ENCODE data around the gene EZH1.

GRCh38 chr17:42694524-42694923 is 50.3 kb downstream of the EZH1 start:
- TF ChIP-seq, protein P1, sequence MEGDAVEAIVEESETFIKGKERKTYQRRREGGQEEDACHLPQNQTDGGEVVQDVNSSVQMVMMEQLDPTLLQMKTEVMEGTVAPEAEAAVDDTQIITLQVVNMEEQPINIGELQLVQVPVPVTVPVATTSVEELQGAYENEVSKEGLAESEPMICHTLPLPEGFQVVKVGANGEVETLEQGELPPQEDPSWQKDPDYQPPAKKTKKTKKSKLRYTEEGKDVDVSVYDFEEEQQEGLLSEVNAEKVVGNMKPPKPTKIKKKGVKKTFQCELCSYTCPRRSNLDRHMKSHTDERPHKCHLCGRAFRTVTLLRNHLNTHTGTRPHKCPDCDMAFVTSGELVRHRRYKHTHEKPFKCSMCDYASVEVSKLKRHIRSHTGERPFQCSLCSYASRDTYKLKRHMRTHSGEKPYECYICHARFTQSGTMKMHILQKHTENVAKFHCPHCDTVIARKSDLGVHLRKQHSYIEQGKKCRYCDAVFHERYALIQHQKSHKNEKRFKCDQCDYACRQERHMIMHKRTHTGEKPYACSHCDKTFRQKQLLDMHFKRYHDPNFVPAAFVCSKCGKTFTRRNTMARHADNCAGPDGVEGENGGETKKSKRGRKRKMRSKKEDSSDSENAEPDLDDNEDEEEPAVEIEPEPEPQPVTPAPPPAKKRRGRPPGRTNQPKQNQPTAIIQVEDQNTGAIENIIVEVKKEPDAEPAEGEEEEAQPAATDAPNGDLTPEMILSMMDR (IDR thresholded peaks at IDR 0.05) = no peak
- TF ChIP-seq POLR2A (IDR thresholded peaks at IDR 0.05) (no peak), POLR2AphosphoS5 (IDR thresholded peaks at IDR 0.05) (no peak)

Measured in suprapubic skin (tissue), 4 donors.